GM18519 (cell line): ENCODE measurements around the gene VCAN.

Experiments used
- ATAC-seq: cut with Tn5 transposase; IDR thresholded peaks from one replicate; pipeline ENCODE4 v1.9.1; 2021; ENCODE audit warnings: mild to moderate bottlenecking, moderate library complexity; ENCODE audit not compliant: unreplicated experiment, low FRiP score

VCAN gene

DNA sequence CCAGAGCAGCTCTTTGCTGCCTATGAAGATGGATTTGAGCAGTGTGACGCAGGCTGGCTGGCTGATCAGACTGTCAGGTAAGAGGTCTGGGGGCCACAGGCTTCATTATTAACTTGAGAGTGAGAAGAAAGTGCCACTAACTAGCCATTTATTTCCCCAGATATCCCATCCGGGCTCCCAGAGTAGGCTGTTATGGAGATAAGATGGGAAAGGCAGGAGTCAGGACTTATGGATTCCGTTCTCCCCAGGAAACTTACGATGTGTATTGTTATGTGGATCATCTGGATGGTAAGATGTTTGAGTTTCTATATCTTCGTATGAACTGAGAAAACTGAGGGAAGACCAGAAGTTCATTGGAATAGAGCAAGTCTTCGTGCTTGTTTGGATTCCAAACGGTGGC is 22.1 kb downstream of the VCAN start:
- no peak for ATAC-seq

DNA sequence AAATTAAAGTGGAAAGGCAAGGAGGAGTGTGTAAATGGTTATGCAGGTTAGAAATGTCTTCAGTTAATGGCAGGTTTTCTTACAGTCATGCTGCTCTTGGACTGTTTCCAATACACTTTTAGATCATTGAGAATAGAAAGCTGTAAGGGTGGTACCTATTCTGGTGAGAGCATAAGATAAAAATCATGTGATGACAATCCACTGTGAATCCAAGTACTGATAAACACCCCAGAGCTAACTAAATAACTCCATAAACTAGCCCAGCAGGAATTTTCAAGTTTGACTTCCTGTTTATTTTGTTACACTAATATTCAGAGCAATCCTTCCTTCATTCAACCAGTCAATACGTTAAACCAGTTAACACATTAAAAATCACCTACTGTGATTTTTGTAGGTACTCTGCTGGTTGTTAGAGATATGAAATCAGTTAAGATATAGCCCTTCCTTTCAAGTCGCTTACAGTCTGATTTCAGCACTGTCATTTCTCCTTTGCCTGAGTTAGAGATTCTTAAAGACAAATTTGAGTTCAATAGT is 22.6 kb downstream of the VCAN start:
- no peak for ATAC-seq

DNA sequence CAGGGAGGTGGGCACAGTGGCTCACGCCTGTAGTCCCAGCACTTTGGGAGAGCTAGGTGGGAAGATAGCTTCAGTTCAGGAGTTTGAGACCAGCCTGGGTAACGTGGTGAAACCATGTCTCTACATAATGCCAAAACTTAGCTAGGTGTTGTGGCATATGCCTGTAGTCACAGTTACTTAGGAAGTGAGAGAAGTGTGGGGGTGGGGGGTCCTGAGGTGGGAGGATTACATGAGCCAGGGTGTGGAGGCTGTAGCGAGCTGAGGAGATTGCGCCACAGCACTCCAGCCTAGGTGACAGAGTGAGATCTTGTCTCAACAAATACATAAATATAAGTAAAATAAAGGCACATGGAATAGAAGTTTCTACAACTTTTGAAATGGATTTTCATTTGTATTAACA is 23.1 kb downstream of the VCAN start:
- ATAC-seq = no peak

DNA sequence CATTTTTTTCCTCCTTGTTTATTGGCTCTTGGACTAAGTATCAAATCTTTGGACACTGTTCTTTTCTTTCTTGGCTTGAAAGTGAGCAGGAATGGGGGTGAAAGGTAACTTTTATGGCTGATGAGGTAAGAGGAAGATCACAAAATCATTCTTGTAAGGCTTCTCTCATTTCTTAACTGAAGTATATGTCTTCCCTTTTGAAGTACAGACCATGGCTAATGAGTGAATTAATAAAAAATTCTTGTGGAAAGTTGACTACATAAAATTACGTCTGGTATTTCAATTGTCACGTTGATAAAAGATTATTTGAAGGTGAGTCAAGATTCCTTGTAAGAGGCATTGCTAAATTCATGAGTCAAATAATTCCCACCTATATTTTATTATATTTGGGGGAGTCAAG is 25.1 kb downstream of the VCAN start:
- ATAC-seq = no peak

DNA sequence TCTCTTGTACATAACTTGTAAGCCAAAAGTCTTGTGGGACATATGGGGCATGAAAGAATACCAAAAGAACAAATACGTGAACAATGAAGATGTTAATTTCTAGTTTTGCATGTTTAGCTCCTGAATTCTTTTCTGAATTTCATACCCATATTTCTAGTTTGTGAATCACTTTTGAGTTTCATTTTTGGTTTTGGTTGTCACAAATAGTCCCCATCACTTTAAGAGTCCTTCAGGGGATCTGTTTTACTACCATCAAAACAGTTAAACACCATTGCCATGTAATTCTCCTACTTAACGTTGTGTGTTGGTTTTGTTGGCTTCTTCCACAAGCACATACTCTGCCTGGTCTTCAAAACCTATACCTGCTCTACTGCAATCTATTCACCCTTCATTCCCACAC is 27.0 kb downstream of the VCAN start:
- ATAC-seq = no peak

DNA sequence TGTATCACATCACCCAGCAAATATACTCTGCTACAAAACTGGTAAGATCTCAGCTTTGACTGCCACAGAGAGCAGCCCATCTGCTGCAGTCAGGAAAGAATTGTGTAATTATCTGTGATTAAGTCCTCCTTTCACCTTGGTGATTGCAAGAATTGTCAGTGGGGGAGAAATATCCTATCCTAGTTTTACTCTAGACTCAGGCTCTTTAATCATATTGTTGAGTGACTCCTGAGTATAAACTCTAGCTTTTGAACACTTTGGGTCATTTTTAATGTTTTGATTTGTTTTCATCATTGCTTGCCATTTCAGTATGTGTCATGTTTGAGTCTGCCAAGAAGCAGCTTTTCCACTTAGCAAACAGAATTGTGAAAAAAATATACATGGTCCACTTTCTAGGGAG is 32.1 kb downstream of the VCAN start:
- ATAC-seq = no peak

DNA sequence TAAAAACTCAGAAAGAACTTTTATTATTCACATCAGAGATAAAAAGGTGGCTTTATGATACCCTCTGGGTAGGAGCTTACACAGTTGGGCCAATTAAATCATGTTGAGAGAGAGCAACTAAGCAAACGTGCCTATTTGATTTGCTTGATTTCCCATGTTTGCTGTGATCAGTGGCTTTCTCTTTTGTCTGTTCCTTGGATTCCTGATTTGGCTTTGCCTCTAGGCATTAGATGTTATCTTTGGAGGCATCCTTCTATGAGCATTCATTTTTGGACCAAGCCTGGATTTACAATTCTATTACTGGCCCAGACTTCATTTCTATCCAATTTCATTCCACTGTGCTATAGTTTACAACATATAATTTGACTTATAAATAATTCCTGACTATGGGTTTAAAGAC is 35.9 kb downstream of the VCAN start:
- no peak for ATAC-seq

DNA sequence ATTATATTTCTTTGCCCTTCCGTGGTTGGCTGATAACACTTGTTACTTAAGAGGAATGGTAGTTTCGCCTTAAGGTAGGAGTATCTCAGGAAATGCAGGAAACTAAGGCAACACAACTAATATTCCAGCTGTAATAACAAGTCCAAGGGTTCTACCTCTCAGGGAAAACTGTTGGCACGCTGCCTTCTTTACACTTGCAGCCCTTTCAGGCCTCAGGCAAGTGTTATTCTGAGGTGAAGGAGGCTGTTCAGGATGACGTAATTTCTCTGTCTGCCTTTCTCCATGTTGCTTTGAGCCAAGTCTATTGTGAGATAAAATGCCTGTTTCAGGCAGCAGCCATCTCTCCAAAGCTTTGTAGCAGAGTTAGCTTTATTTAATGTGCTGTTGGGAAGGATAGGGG is 38.0 kb downstream of the VCAN start:
- no peak for ATAC-seq

DNA sequence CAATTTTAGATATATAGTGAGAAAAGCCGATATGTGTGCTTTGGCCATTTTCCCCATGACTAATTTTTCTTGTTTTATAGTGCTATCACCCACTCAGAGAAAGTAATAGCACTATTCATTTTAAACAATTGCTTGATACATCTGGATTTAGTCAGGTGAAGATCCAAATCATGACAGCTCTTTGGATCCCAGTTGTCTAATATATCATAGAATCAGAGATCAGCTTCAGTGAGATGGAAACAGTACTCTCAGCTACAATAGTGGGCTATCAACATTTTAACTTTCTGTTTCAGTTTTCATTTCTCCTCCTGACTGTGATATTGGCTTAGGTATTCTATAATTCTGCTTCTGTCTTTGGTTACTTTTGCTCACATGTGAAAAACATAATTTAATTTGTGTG is 38.7 kb downstream of the VCAN start:
- ATAC-seq = peak; percentile 89

DNA sequence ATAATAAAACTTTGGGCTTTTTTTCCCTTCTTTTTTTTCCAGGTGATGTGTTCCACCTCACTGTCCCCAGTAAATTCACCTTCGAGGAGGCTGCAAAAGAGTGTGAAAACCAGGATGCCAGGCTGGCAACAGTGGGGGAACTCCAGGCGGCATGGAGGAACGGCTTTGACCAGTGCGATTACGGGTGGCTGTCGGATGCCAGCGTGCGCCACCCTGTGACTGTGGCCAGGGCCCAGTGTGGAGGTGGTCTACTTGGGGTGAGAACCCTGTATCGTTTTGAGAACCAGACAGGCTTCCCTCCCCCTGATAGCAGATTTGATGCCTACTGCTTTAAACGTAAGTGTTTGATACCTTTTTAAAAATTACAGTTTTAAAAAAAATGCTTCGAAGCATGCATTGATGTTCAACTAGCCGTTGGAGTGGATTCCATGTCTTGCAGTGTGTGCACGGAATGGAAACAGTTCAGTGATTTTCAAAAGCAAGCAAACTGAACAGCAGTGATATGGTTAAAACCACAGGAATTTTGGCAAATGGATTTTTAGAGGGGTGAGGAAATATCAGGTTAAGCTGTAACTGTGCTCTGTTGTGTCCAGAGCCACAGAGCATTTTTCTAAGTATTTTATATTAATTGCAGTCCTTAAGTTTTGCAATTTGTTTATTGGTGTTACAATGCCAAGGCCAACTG is 40.7 kb downstream of the VCAN start:
- ATAC-seq = no peak

DNA sequence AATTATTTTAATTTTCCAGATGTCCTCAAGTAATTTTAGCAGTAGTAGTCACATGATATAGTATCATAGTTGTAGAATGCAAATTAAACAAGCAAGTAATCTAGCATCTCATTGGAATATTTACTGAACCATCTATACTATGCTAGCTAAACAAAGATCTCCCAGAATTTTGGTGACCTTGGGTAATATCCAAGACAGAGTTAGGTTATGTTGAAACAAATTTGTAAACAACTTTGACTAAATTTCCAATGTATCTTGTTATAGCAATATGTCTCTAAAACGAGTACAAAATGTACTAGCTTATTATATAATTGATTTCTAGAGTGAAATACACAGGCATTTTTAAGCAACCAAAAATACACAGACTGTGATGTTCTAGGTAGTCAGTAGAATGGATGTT is 41.5 kb downstream of the VCAN start:
- no peak for ATAC-seq

DNA sequence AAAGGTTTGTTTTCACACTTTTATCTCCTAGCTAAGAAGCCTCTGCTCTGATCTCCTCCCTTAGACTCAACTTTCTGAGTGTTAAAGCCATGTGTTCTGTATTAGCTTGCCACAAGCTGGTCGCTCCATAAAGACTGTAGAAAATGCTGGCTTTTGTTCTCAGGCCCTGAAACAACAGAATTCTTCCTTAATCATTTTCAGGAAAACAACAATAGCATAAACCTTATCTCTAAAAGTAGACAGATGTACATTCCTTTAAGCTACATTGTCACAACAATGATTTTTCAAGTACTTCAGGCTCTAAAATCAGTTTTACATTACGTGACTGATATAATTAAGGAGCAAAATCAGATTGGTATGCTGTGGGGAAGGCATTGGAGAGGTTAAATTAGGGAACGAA is 41.9 kb downstream of the VCAN start:
- ATAC-seq = no peak

DNA sequence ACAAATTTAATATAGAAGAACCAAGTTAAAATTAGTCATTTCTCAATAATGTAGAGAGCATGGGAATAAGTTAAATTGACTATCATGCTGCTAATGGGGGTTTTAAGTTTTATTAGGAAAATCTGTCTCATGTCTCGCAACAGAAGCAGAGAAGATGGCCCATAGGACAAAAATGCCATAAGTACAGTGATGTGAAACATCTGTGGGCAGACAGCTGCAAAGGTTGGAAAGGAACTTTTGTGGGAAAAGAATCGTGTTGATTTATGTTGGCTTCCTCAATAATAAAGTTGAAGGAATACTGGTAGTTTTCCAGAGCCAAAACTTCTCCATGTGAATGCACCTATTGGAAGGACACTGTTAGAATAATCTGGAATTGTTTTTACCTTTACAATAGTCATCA is 44.8 kb downstream of the VCAN start:
- ATAC-seq = no peak

DNA sequence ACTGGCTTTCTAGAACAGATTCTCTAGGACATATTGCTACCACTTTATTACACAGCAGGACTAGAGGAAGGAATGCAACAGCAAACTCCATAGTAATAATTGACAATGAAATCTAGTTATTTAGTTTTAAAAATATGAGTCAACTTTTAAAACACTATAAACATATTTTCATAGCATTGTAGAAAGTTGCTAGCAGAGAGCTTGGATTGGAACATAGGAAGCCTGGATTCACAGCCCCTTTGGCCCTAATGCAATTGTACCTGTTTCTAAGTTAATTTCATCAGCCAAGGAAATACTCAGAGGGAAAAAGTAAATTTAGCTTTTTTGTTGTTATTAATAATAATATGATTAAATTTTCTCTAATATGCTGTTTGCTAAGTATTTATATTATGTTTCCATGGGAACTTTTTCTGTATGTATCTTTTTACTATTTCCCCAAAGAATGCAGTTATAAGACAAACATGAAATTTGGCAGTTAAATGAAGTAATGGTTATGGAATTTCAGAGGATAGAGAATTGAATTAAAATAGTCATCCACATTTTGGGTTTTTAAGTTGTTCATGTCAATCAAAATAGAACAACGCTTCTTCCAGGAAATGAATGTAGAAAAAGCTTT is 45.6 kb downstream of the VCAN start:
- ATAC-seq = no peak

DNA sequence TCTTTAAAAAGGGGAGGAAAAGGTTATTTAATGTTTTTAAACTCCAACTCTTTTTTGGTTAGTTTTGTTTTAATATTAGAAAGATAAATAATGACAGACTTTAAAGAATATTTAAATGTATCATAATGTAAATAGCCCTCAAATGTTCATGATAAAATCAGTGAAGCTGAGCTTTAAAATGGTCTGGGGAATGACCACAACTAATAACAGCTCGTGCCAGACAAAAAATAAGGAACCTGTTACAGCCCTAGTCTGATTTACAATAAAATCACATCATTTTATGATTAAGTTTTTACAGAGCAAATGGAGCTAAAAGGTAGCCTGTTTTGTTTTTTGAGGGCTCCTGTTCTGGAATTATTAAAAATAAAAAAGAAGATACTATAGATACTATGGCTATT is 46.1 kb downstream of the VCAN start:
- no peak for ATAC-seq

DNA sequence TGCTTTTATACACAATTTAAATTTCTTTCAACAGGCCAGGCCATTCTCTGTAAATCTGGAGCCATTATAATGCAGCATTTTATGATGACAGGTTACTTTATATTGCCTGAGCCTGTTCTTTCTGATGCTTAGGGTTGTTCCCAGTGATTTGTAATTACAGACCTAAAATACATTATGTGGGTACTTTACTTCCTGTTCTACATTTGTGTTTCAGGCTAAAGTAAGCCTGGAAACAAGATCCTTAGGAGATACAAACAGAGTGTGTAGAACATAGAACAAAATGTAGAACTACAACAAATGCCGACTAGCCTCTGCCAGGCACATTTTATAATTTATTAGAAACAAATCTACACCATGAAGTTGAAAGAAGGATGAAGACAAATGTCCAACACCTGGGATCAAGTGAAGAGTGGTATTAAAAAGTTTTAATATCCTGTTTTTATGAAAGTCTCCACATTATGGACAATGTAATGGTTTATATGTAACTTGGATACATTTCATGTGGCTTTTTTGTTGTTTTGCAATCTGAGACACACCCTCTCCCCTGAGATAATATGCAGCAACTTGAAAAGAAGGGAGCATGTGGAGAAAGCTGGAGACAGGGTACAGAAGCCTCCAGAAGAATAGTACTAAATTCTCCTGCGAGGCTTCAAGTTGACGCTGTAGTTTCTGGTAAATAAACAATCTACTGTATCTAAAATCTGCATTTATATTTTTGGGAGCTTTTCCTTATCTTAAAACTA is 46.9 kb downstream of the VCAN start:
- no peak for ATAC-seq

DNA sequence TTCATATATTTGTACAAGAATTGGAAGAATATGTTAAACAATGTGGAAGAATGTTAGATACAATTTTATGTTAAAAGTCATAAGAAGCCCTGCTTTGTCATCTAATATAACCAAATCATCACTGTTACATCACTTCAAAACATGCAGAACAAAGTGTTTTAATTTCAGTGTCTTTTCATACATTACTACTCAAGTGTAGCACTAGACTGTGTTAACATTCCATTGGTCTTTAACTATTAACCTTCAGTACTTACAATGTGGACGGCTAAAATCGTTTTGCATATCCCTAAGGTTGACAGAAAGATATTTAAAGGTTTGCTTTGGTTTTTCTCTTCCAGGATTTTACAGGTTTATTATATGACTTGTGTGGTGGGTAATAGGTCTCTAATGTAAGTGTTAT is 50.9 kb downstream of the VCAN start:
- no peak for ATAC-seq

DNA sequence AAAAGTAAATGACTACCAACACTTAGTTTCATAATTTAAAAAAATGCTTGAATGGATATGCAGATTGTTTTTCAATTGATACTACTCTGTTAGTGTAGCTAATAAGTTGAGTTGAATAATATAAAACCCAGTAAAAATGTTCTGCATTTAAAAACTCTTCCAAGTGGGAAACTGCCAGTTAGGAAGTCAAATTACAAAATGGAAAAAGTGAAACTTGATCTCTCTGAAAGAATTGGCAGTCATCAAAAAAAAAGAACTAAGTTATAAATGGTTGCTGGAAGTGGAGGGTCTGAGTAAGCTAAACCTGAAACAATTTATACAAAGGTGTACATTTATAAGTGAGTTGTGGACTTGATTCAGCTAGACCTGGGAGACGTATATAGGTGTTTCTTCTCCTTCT is 52.4 kb downstream of the VCAN start:
- no peak for ATAC-seq

DNA sequence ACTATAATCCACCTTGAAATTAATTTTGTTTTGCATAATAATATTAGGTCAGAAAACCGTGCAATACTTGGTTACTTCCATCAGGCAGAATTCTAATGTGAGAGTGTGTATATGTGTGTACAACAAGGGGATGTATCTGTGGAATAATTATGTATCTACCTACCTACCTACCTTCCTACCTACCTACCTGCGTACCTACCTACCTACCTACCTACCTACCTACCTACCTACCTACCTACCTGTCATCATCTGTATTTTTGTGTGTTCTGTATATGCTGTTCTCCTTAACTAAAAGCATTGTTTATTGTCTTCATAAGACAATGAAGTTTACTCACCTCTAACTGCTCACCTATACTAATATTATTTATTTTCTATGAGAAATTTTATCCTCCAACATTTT is 52.8 kb downstream of the VCAN start:
- no peak for ATAC-seq

DNA sequence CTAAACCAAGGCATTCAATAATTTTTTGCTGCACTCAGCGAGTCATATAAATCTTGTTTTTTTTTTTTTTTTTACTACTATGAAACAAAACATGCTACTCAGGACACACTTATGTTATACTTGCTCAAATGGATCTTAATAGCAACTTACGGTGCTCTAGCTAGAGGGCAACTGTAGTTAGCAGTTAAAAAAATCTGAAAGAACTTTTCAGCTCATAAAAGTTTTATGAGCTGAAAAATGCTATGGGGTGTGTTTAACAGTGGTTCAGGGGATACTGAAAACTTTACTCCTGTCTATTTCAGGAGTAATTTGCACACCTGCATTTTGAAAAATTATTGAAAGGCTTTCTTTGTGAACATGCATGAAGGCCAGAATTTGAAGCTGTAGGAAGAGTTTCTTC is 53.4 kb downstream of the VCAN start:
- no peak for ATAC-seq

DNA sequence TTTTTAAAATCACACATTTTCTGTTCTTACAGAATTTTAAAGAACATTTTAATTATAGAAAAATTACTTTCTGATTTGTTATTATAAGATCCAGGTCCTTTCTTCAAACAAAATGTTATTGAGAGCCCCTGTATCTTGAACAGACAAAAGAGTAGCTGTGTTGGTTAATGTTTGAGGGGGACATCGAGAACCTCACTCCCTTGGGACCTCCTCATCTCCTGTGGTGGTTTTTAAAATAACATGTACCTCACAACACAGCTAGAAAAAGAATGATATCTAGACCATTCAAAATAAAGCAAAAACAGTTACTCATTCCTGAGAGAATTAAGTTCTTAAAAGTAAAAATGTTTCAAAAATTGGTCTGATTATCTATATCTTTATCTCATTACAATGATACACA is 54.7 kb downstream of the VCAN start:
- no peak for ATAC-seq

DNA sequence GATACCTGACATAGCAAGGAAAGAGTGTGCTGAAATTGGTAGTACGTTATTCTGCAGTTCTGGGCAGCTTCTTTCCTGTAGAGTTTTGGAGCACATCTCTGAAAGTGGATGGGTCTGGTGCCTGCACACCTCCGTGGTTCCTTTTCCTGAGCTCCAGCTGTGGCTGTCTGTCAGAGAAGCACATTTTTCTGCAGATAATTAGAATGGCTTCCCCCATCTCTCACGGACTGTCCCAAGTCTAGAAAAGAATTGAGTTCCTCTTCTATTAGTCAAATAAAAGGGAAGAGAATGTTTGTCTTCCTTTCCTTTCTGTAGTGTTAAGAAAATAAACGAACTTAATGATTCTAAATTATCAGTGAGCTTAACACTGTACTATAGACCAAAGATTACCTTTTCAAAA is 55.7 kb downstream of the VCAN start:
- no peak for ATAC-seq
